RWPE2 (cell line): ENCODE measurements around the gene SH2D6.
"Not testable (repeated sequence)": the region's sequence is repeated elsewhere in the genome, so short reads cannot be mapped to it uniquely, and the experiment has no call there.

Experiments used
- ATAC-seq: fragments of 200-7000 bp; cut with Tn5 transposase; 3 replicates; pipeline ENCODE4 v1.9.1; 2021; ENCODE audit warnings: low read depth
- DNase-seq: peaks from one replicate; pipeline ENCODE4 v3.0.0-alpha.2; 2020; ENCODE audit warnings: low spot score
- H3K27ac ChIP-seq: fragments of 450-650 bp; 2 replicates; pipeline ENCODE4 v1.5.1; 2017; ENCODE audit warnings: mild to moderate bottlenecking; ENCODE audit not compliant: poor library complexity, severe bottlenecking
- H3K27me3 ChIP-seq: fragments of 250-450 bp; sonication (Bioruptor Pico); 2 replicates; pipeline ENCODE4 v1.5.1; 2021; ENCODE audit warnings: mild to moderate bottlenecking, moderate library complexity; ENCODE audit not compliant: insufficient read depth, poor library complexity, severe bottlenecking
- H3K36me3 ChIP-seq: fragments of 250-450 bp; sonication (Bioruptor Pico); 2 replicates; pipeline ENCODE4 v1.5.1; 2020; ENCODE audit warnings: low read depth, mild to moderate bottlenecking, moderate library complexity
- H3K4me1 ChIP-seq: fragments of 250-450 bp; sonication (Bioruptor Pico); 2 replicates; pipeline ENCODE4 v1.5.1; 2021; ENCODE audit warnings: mild to moderate bottlenecking, moderate library complexity; ENCODE audit not compliant: insufficient read depth, poor library complexity, severe bottlenecking
- H3K4me3 ChIP-seq: fragments of 250-450 bp; sonication (Bioruptor Pico); 2 replicates; pipeline ENCODE4 v1.5.1; 2021; ENCODE audit warnings: mild to moderate bottlenecking, moderate library complexity; ENCODE audit not compliant: severe bottlenecking
- H3K9me3 ChIP-seq: fragments of 250-450 bp; sonication (Bioruptor Pico); 2 replicates; pipeline ENCODE4 v1.5.1; 2021; ENCODE audit warnings: mild to moderate bottlenecking, moderate library complexity; ENCODE audit not compliant: severe bottlenecking
- CTCF ChIP-seq: fragments of 450-650 bp; IDR thresholded peaks from one replicate; pipeline ENCODE4 v1.5.1; 2017; ENCODE audit warnings: mild to moderate bottlenecking, moderate library complexity; ENCODE audit not compliant: poor library complexity, severe bottlenecking

The SH2D6 gene

GRCh38 chr2:85475799-85476490 is 57.4 kb downstream of the SH2D6 start:
- ATAC-seq (no peak), DNase-seq (no peak)
- Histone ChIP-seq H3K27ac (no peak overlapping the region), H3K36me3 (no peaks in the 10 kb centered on the region), H3K4me3 (no peak overlapping the region), H3K9me3 (no peaks in the 10 kb centered on the region), H3K4me1 (peaks cover 16% of the 10 kb centered on the region), H3K27me3 (no peaks in the 10 kb centered on the region)
- TF ChIP-seq CTCF, result no peak

GRCh38 chr2:85476624-85477023 is 58.1 kb downstream of the SH2D6 start:
- Histone ChIP-seq H3K4me1 (peaks cover 12% of the 10 kb centered on the region), H3K27me3 (no peaks in the 10 kb centered on the region), H3K27ac (no peak overlapping the region), H3K4me3 (no peak overlapping the region), H3K36me3 (no peaks in the 10 kb centered on the region), H3K9me3 (no peaks in the 10 kb centered on the region)
- TF ChIP-seq CTCF, result no peak
- no peak for ATAC-seq
- no peak for DNase-seq

DNA sequence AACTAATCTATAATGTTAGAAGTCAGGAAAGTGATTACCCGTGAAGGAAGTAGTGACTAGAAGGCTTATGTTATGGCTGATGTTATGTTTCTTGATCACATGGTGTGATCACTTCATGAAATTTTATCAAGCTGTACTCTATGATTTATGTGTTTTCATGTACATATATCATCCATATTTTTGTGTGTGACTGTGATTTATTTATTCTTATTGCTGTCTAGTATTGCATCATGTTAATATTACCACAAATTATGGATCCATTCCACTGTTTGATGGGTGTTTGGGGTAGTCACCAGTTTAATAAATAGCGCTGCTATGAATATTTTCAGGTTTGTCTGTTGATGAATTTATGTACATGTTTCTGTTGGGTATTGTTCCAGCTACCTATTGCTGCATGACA is 59.4 kb downstream of the SH2D6 start:
- Histone ChIP-seq H3K9me3 (peaks cover 2% of the 10 kb centered on the region), H3K27me3 (no peaks in the 10 kb centered on the region), H3K27ac (no peak overlapping the region), H3K36me3 (no peaks in the 10 kb centered on the region), H3K4me1 (no peaks in the 10 kb centered on the region), H3K4me3 (no peak overlapping the region)
- DNase-seq (no peak), ATAC-seq (no peak)
- TF ChIP-seq CTCF, result no peak

DNA sequence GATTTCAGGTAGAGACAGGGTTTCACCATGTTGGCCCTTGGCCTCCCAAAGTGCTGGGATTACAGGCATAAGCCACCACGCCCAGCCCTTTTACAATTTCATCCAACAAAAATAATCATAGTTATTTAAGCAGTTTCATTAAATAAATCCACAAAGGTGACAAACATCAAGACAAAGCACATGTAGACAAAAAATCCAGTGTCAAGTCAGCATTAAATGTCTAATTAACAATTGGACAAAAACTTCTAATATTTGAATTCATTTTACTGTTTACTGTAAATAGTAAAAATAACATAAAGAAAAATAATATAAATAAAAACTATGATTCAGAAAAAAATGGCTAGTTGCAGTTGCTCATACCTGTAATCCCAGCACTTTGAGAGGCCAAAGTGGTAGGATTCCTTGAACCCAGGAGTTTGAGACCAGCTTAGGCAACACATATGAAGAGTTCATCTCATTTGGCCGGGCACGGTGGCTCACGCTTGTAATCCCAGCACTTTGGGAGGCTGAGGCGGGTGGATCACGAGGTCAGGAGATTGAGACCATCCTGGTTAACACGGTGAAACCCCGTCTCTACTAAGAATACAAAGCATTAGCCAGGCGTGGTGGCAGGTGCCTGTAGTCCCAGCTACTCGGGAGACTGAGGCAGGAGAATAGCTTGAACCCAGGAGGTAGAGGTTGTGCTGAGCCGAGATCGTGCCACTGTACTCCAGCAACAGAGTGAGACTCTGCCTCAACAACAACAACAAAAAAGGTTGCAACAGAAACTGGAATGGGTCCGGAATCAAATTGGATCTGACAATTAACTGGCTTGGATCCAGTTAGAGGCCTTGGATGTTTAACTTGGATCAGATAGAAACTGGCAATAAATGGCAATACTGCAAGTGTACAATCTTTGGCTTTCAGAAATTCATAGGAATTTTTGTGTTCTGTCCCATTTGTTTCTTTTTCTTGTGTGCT is 63.6 kb downstream of the SH2D6 start:
- TF ChIP-seq CTCF, result no peak
- H3K27me3 ChIP-seq, result no peaks in the 10 kb centered on the region

DNA sequence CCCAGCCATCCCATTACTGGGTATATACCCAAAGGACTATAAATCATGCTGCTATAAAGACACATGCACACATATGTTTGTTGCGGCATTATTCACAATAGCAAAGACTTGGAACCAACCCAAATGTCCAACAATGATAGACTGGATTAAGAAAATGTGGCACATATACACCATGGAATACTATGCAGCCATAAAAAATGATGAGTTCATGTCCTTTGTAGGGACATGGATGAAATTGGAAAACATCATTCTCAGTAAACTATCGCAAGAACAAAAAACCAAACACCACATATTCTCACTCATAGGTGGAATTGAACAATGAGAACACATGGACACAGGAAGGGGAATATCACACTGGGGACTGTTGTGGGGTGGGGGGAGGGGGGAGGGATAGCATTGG is 66.1 kb downstream of the SH2D6 start:
- H3K9me3 ChIP-seq, DNase-seq, H3K36me3 ChIP-seq, H3K27me3 ChIP-seq, ATAC-seq, H3K4me1 ChIP-seq, H3K4me3 ChIP-seq, H3K27ac ChIP-seq: not testable (repeated sequence)

More for the DNA sequence above, 63.6 kb downstream of the SH2D6 start:
- ATAC-seq (no peak), DNase-seq (no peak)
- H3K9me3 ChIP-seq, result peaks cover 2% of the 10 kb centered on the region
- H3K4me1 ChIP-seq, result no peaks in the 10 kb centered on the region
- H3K36me3 ChIP-seq, result no peaks in the 10 kb centered on the region
- H3K27ac ChIP-seq, result no peak overlapping the region
- H3K4me3 ChIP-seq, result no peak overlapping the region
